Stimulated activated naive CD4-positive, alpha-beta T cell treated with Interleukin-2 at 50 U/mL for 16 hours (primary cell): ENCODE data around the gene EEFSEC.

ENCODE experiments used
- DNase-seq: peaks from one replicate; lab custom pipeline; 2025; lab: John Stamatoyannopoulos, UW

The EEFSEC gene

GRCh38 chr3:128153156-128154041 is at the start of gene EEFSEC:
Gene EEFSEC, plus strand, starts transcription at chr3:128153481. Its CDS starts 27 bp downstream, at chr3:128153508.
- peak; percentile 85 for DNase-seq

DNA sequence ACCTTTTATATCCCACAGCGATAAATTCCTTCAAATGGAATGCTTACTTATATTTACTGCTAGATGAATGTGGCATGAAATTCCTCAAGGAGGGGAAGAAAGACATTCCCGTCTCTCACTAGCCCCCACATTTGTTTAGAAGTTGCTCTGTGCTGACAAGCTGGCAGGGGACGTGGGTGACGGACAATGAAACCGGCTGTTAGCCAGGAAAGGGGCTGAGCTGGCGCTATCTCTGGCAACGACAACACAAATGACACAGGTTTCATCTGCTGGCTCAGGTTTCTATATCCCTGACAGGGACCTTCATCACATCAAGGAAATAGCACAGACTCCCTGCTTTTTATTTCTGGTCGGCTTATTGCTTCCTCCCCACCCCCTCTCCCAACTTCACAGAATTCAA is 45.4 kb upstream of the EEFSEC start:
- no peak for DNase-seq

DNA sequence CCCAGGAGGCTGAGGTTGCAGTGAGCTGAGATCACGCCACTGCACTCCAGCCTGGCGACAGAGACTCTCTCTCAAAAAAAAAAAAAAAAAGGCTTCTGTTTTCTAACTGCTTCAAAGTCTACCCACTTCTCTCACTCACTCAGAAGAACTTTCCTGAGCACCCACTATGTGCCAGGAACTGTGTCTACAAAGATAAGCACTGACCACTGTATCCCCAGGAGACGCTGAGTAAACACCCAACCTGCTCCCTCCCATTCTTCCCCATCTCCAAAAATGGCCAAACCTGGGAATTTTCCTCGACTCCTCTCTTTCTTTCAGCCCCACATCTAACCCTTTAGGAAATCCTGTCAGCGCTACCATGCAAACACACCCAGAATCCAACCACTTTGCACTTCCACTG is 42.1 kb upstream of the EEFSEC start:
- DNase-seq = no peak

- peak; percentile 28 for DNase-seq
Measured at GRCh38 chr3:128112357-128112968, 40.8 kb upstream of the EEFSEC start.

GRCh38 chr3:128113817-128114794 is 39.2 kb upstream of the EEFSEC start:
- DNase-seq = no peak

GRCh38 chr3:128122013-128122412 is 31.3 kb upstream of the EEFSEC start:
- no peak for DNase-seq

DNA sequence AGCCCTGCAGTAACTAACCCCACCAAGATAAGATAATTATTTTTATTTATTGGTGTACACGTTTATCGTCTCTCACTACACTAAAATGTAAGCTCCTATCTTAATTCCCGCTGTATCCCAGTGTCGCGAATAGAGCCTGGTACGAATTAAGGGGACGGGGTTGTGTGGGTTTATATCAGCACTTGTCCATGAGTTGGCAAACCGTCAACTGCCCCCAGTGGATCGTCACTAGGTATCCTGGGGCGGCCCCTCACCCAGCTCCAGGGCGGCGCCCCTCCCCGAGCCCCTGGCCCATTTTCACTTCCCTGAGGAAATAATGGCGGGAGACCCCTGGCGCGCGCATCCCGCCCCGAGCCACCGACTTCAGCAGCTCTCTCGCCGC is 30.1 kb upstream of the EEFSEC start:
- no peak for DNase-seq

DNA sequence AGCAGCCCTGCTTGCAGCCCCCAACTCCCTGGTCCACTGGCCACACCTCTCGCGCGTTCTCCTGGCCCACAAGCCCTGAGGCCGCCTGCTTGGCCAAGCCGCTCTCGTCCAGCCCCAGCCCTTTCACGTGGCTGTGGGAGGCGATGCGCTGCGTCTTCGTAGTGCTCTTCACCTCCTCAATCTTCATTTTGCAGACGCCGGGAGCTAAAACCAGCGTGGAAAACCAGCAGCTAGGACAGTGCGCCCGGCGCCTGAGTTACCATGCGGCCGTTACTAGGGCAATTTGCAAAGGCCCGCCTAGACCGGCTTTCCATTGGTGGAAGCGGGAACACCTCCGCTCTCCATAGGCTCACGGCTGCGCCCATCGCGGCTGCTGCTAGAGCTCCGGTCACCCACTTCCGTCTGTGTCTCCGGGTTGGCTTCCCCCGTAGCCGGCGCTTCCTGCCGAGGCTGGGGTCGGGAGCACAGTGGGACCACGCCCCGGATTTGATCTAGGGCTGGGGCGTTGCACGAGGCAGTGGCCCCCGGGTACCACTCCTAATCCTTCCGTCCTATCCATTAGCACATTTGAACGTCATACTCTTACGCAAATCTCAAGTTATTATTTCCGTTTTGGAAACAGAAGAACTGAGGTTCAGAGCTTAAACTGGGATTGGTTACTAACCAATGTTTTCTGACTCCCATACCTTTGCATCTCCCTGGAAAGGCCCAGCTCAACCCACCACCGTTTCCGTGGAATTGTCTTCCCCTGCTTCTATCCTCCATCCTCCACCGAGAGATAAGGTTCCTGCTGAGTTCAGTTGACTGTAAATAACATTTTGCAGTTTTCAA is 29.5 kb upstream of the EEFSEC start, which contains the start of gene RUVBL1:
TSS of gene RUVBL1 (minus strand) at position 275 of the 831 bp plus-strand sequence. CDS start at position 187, 88 bp downstream.
- DNase-seq = peak; percentile 98

DNA sequence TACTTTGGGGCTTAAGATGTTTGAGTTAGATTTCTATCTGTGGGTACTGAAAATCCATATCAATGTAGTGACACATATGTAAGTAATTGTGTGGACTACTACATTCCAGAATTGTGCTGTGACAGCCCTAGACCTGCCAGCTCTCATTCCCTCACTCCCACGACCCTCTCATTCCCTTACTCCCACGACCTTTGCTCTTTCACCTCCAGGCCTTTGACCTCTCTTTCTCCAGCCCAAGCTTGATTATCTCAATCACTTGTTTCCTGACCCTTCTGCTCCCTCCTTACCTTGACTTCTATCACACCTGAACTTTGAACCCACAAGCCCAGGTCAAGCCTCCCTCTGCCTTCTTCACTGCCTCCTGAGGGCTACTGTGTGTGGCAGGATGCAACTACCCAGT is 26.0 kb upstream of the EEFSEC start:
- no peak for DNase-seq

DNA sequence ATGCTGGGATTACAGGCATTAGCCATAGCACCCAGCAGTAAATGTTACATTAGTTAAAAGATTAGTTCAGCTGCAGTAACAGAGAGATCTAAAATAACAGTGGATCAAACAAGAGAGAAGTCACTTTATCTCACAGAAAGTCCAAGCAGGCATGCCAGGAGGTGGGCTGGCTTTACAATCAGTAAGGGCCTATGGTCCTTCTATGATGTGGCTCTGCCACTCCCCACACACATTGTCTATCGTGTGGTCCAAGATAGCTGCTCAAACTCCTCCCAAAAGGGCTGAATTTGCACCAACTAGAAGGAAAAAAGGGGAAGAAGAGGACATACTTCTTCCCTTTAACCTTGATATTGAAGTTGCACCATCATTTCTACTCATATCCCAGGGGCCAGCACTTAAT is 25.0 kb upstream of the EEFSEC start:
- no peak for DNase-seq

DNA sequence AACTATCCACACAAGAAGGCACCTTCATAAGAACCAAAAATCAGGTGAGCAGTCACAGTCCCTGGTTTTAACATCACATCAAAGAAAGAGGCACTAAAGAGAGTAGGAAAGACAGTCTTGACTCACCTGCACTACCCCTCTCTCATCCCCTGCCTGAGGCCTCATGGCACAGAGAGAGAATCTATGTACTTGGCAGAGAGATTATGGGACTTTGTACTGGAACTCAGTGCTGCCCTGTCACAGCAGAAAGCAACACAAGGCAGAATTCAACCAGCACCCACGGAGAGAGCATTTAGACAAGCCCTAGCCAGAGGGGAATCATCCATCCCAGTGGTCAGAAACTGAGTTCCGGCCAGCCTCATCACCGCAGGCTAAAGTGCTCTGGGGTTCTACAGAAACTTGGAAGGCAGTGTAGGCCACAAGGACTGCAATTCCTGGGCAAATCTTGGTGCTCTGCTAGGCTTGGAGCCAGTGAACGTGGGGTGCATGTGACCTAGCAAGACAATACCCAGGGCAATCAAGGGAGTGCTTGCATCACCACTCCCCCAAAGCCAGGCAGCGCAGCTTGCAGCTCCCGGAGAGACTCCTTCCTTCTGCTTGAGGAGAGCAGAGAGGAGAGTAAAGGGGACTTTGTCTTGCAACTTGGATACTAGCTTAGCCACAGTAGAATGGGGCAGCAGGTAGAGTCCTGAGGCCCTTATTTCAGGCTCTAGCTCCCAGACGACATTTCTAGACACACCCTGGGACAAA is 21.2 kb upstream of the EEFSEC start:
- DNase-seq = no peak

DNA sequence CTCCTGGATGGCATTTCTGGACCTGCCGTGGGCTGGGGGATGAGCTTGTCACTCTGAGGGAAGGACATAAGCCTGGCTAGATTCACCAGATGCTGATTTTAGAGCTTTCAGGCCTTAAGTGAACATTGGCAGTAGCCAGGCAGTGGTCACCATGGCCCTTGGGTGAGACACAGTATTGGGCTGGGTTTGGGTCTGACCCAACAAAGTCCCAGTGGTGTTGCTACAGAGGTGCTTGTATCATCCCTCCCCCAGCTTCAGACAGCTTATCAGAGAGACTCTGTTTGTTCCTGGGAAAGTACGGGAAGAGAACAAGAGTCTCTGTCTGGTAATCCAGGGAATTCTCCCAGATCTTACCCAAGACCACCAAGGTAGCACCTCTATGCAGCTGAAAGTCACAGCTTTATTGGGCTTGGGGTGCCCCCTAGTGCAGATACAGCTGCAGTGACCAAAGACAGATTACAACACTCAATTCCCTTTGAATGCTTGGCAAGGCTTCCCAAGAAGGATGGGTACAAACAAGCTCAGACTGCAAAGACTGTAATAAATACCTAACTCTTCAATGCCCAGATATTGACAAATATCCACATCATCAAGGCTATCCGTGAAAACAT is 19.9 kb upstream of the EEFSEC start:
- peak; percentile 12 for DNase-seq

DNA sequence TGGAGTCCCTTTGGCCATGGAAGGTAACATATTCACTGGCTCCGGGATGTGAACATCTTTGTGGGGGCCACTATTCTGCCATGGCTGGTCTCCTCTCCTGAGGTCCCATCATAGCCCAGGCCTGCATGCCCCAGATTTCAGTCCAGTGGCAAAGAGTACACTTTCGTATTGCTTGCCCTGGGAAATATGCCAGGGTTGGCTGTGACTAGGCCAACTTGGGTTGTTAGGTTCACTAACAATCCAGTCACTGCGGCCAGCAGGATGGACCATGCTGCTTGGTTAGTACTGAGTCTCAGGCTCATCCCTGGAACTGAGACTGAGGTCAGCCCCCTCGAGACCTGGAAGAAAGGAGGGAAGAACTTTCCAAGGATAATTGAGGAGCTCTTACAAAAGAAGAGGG is 9.8 kb upstream of the EEFSEC start:
- no peak for DNase-seq

DNA sequence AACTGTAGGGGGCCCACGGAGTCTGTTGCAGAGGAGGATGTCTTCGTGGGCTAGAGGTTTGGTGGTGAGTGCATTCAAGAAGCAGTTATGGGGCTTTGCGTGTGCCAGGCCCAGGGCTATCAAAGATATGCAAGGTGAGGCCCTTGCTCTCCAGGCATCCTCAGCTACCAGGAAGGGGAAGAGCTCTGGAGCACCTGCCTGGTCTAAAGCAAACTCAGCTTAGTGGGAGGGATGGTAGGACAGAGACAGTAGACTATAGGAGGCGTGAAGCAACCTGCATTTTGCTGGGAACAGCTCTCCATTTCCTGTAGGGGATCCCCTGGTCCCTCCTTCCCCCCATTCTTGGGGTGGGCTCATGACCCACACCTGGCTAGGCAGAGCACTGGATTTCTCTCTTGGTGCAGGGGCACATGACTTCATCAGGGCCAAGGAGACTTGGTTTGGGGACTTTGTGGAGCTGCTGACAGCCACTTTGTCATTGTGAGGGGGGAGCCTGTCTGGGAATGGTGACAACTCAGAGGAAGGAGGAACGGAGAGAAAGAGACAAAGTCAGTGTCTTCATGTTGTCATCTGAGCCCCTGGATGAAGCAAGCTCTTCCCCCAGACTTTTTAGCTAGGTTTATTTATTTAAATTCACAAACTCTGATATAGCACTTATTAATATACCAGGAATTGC is 8.6 kb upstream of the EEFSEC start:
- DNase-seq = no peak

- no peak for DNase-seq
Measured at GRCh38 chr3:128145279-128145678, 8.0 kb upstream of the EEFSEC start.

- no peak for DNase-seq
Measured at GRCh38 chr3:128146201-128146600, 7.1 kb upstream of the EEFSEC start.

DNA sequence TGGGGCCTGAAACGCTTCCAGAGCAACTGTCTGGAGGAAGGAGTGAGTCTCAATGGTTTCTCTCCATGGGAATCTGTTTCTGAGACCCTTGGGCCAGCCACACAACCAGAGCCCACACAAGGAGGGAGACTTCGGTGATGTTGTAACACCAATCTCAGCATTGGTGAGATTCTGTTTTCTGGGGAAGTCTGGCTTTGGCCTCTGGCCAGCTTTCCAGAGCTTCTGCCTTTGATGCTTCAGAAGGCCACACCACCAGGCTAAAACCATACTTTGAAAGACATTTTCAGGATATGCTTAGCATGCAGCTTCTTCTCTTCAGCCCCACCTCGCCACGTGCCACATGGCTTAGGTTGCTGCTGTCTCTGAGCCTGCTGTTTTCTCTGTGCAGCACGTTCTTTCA is 3.6 kb upstream of the EEFSEC start:
- DNase-seq = no peak

DNA sequence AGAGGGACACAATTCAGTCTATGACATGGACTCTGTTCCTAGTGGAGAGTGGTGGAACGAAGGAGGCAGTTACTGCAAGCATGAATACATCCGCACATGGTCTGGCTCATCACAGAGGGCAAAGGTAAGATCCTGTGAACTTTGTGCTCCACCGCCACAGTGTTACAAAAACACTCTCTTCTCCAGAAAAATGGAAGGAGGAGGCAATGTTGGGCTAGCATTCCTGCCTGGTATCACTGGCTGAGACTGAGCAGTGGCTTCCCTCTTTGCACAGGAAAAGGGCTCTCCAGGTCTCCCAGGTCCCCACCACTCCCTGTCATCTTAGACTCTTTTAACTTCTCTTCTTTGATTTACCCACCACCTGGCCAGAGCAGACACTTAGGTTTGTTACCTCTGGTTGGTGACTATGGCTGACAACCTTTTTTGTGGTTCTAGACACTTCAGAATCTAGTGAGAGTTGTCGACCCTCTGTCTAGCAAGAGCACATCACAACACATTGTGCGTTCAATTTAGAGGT is 1.5 kb upstream of the EEFSEC start:
- no peak for DNase-seq

GRCh38 chr3:128152419-128153155 is 694 bp upstream of the EEFSEC start:
- no peak for DNase-seq
